GM12872 (cell line): ENCODE measurements around the gene GPER1.

ENCODE experiments used
- TF ChIP-seq, protein P1 (sequence below): IDR thresholded peaks from 3 replicates; pipeline ENCODE4 v1.5.1; 2011; ENCODE audit warnings: low read depth, mild to moderate bottlenecking, low read length, moderate library complexity; ENCODE audit not compliant: insufficient read depth

Gene GPER1

DNA sequence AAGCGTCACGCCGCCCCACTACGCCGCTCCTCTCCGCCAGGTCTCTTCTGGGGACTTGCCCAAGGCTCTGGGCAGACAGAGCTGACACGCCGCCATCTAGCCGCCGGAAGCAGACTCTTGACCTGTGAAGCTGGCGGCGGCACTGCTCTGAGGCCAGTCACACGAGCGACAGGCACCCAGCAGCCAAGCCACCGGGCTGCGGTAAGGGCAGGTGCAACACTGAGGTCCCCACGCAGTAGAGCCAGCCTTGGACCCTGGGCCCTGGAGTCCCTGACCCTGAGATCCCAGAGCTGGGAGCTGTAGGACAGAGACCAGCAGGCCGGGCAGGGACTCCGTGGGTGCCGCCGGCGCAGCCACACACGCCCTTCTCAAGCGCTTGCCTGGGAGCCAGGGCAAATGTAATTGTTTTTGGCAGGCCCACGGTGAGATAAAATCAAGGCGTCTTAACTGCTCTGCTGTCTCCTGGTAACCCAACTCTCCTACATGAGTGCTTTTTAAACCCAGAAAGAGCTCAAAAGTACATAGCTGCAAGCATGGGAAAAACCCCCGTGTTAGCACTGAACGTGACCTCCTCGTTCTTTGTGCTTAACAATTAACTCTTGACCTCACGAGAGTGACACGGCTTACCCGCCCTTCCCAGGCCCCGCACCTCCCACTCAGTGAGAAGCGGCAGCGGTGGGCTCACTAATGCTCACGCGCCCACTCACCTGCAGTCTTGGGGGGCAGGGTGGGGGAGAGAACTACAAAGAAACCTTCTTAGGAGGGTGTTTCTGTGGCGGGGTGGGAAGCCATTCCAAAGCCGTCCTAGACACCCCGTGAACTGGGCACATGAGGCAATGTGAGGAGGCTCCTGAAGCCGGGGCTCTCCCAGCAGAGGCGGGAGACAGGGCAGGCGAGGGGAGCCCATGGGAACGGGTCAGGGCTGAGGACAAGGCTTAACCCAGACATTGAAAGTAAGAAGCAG is 8.5 kb downstream of the GPER1 start:
- TF ChIP-seq, protein P1, sequence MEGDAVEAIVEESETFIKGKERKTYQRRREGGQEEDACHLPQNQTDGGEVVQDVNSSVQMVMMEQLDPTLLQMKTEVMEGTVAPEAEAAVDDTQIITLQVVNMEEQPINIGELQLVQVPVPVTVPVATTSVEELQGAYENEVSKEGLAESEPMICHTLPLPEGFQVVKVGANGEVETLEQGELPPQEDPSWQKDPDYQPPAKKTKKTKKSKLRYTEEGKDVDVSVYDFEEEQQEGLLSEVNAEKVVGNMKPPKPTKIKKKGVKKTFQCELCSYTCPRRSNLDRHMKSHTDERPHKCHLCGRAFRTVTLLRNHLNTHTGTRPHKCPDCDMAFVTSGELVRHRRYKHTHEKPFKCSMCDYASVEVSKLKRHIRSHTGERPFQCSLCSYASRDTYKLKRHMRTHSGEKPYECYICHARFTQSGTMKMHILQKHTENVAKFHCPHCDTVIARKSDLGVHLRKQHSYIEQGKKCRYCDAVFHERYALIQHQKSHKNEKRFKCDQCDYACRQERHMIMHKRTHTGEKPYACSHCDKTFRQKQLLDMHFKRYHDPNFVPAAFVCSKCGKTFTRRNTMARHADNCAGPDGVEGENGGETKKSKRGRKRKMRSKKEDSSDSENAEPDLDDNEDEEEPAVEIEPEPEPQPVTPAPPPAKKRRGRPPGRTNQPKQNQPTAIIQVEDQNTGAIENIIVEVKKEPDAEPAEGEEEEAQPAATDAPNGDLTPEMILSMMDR: no peak

- TF ChIP-seq, protein P1: no peak
These were observed 9.2 kb downstream of the GPER1 start for GRCh38 chr7:1097120-1097504.

GRCh38 chr7:1098243-1099153 is 10.6 kb downstream of the GPER1 start:
- TF ChIP-seq, protein P1: no peak

GRCh38 chr7:1099154-1099542 is 11.2 kb downstream of the GPER1 start:
- TF ChIP-seq, protein P1: no peak

DNA sequence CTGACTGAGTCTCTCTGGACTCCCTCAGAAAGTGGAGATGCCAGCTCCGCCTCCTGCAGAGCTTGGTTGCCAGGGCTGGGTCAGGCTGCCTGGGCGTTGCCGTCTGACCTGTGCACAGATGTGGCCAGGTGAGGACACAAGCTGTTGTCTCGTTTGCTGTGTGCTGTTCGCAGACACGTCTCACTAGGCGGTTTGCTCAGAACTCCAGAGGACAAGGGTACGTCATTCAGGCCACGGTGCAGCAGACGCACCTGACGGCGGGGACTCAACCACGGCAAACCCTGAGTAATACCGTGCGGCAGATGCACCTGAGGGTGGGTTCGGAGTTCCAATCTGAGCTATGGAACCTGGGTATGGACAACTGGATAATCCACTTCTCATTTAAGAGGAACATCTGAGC is 11.7 kb downstream of the GPER1 start:
- TF ChIP-seq, protein P1: no peak

- TF ChIP-seq, protein P1: no peak
These were observed 12.5 kb downstream of the GPER1 start for GRCh38 chr7:1100386-1100785.

- TF ChIP-seq, protein P1: no peak
These were observed 13.1 kb downstream of the GPER1 start for GRCh38 chr7:1100834-1101562.
